NT2/D1 (cell line): ENCODE results near the gene ANKRD34A.
A peak's percentile ranks its signal among the peaks of the same experiment; 100 is the strongest.

Experiments
- DNase-seq: peaks from one replicate; pipeline ENCODE4 v3.0.0-alpha.2; 2011; ENCODE audit warnings: low read depth, low spot score
- H3K27me3 ChIP-seq: 2 replicates; pipeline ENCODE4 v1.6.0; 2011; ENCODE audit warnings: mild to moderate bottlenecking; ENCODE audit not compliant: insufficient read length, insufficient read depth
- H3K36me3 ChIP-seq: 2 replicates; pipeline ENCODE4 v1.6.1; 2011; ENCODE audit warnings: mild to moderate bottlenecking, low read length, mixed read lengths; ENCODE audit not compliant: insufficient read depth, insufficient read length
- H3K4me1 ChIP-seq: 2 replicates; pipeline ENCODE4 v1.5.1; 2011; ENCODE audit not compliant: insufficient read depth, insufficient read length
- H3K4me3 ChIP-seq: 2 replicates; pipeline ENCODE4 v1.5.1; 2011; ENCODE audit warnings: low read depth; ENCODE audit not compliant: insufficient read length
- H3K9ac ChIP-seq: 2 replicates; pipeline ENCODE4 v1.6.0; 2011; ENCODE audit warnings: low read depth; ENCODE audit not compliant: insufficient read length
- H3K9me3 ChIP-seq: 2 replicates; pipeline ENCODE4 v1.5.1; 2011; ENCODE audit warnings: mild to moderate bottlenecking, low read length; ENCODE audit not compliant: insufficient read depth
- SUZ12 ChIP-seq: IDR thresholded peaks from 2 replicates; pipeline ENCODE4 v1.6.1; 2011; ENCODE audit not compliant: insufficient read length, insufficient read depth; ENCODE audit errors: extremely low read depth
- YY1 ChIP-seq: IDR thresholded peaks from 2 replicates; pipeline ENCODE4 v1.6.1; 2011; ENCODE audit not compliant: insufficient read length, insufficient read depth
- ZNF274 ChIP-seq: IDR thresholded peaks from 2 replicates; pipeline ENCODE4 v1.6.1; 2011; ENCODE audit warnings: mild to moderate bottlenecking, low read depth, low read length

ANKRD34A gene

DNA sequence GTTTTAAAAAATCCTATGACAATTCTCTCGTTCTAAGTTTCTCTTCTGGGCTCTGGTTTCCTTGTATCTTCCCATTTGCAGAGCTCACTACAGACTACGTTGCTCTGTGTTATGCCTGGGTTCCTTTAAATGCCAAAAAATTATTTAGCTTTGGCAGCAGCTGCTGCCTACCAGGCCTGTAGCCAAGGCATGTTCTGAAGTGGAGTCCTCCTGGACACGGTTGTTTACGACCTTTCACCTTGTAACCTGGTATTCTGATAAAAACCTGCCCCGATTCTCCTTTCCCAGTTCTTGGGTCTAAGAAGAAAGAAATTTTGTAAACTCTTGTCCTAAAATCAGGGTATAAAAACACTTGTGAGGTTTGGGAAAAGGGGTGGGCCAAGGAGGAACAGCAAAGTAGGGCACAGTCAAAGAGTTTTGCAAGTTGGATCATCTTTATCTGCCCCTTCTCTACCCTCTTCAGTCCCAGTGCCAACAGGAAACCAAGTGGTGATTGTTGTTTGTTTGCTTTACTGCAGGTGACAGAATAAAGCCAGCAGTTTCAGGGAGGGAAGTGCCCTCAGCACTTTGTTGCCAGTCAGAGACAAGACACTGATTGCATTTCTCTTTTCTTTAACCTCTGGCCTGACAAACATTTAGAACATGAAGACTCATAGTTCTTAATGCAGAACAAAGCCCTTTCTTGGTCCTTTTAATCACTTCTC lies 35.1 kb upstream of the ANKRD34A start:
- H3K36me3 ChIP-seq = peaks cover 6% of the 10 kb centered on the region
- H3K4me3 ChIP-seq = no peak overlapping the region
- no peaks in the 10 kb centered on the region for H3K9me3 ChIP-seq
- no peak for TF ChIP-seq SUZ12
- no peak for TF ChIP-seq YY1
- no peak for TF ChIP-seq ZNF274
- H3K4me1 ChIP-seq = no peaks in the 10 kb centered on the region
- H3K9ac ChIP-seq = peak overlapping the region; percentile 27
- no peaks in the 10 kb centered on the region for H3K27me3 ChIP-seq
- no peak for DNase-seq

DNA sequence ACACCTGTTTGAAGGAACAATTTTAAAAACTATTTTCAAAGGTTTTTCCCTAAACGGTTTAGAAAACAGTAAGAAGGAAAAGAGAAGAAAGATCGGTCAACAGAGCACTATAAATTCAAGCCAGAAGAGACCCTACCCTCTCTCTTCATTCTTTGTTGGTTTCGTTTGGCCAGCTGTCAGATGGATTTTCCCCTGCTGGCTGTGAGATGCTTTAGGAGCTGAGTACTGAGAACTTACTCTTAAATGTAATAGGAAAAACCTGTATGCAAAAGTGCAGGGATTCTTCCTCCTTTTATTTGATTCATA lies 33.3 kb upstream of the ANKRD34A start:
- Histone ChIP-seq H3K9ac (no peak overlapping the region), H3K4me1 (no peaks in the 10 kb centered on the region)

DNA sequence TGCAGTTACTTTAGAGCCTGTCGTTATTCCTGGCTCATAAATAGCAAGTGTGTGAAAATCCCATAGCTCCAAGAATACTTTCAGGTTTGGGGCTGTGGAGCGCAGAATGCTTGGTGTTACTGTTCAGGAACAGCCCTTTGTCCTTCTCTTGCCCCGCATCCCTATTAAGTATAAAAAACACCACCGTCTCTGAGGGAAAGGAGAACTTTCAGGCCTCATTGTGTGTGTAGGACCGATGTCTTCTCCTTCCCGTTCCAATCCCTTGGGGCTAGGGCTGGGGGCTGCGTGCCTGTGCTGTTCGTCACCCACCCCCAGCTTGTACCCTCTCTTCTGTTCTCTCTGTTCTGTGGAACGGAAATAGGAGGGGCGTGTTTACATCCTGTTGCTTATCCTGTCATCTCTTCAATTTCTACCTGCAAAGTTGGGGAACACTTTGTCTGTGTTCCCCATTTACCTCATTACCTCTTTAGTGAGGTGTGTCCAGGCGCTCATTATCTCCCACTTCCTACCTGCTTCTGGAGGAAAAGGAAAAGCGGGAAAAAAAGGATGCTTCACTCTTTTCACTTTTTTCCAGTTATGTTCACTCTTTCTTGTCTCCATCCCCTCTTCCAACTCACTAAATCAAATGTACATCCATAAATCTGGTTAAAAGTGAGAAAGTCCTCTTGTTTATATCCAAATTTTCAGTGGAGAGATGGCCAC lies 32.8 kb upstream of the ANKRD34A start:
- H3K9ac ChIP-seq = peak overlapping the region; percentile 82
- H3K4me1 ChIP-seq = no peaks in the 10 kb centered on the region
- no peak for DNase-seq
- H3K36me3 ChIP-seq = peaks cover 28% of the 10 kb centered on the region
- TF ChIP-seq SUZ12 = no peak
- TF ChIP-seq ZNF274 = no peak
- TF ChIP-seq YY1 = no peak
- H3K27me3 ChIP-seq = no peaks in the 10 kb centered on the region
- peak overlapping the region; percentile 71 for H3K4me3 ChIP-seq
- no peaks in the 10 kb centered on the region for H3K9me3 ChIP-seq

More for the DNA sequence above, 33.3 kb upstream of the ANKRD34A start:
- no peaks in the 10 kb centered on the region for H3K9me3 ChIP-seq
- TF ChIP-seq ZNF274 = no peak
- TF ChIP-seq SUZ12 = no peak
- no peak for TF ChIP-seq YY1
- no peak for DNase-seq
- H3K36me3 ChIP-seq = peaks cover 24% of the 10 kb centered on the region
- no peaks in the 10 kb centered on the region for H3K27me3 ChIP-seq
- no peak overlapping the region for H3K4me3 ChIP-seq

DNA sequence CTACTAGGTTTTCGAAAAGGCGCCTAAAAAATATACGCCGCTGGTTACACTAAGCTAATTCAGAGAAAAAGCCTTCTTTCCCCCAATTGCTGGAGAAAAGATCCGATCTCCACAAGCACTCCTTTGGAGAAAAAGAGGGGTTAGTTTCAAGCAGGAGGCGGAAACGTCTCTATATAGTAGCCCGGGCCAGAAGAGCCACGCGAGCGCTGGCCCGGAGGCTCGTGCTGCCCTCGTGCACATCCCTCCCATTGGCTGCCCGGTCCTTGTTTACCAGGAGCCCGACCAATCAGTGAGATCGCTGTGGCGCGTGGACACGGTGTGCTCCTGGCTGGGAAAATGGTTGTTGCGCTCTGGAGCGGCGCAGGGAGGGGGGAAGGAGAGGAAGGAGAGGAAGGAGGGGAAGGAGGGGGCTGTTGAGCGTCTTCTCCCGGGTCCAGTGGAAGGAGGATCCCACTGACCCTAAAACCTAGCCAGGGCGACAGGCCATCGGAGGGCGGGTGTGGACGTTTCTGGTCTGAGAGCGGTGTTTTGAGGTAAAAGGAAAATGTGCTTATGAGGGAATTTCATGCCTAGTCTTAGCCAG lies 32.1 kb upstream of the ANKRD34A start, which contains the start of gene TXNIP:
TXNIP (minus strand) TSS at position 147 of the 583 bp plus-strand sequence. CDS start 313 bp downstream, outside the sequence.
- Histone ChIP-seq H3K9me3 (no peaks in the 10 kb centered on the region), H3K36me3 (peaks cover 31% of the 10 kb centered on the region), H3K9ac (peak within 1 kb of the TSS; percentile 89), H3K27me3 (no peaks in the 10 kb centered on the region), H3K4me3 (peak within 1 kb of the TSS; percentile 71), H3K4me1 (no peaks in the 10 kb centered on the region)
- TF ChIP-seq ZNF274 (no peak), SUZ12 (no peak), YY1 (no peak)
- DNase-seq = peak; percentile 98

DNA sequence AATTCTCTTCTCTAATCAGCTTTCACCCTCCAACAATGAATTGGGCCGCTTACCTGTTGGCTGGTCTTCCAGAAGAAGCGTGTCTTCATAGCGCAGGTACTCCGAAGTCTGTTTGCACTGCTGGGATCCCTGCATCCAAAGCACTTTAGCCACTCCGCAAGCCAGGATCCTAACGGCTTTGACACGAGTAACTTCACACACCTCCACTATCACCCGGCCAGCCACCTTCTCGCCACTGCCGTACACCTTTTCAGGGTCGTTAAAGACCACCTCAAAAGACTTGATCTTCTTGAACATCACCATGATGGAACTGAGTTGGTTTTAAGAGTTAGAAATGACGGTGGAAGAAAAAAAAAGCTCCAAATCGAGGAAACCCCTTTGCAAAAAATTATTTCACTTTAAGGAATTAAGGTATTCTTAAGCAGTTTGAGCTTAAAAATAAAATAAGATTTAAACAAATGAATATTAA lies 31.6 kb upstream of the ANKRD34A start:
- Histone ChIP-seq H3K9ac (peak overlapping the region; percentile 89), H3K27me3 (no peaks in the 10 kb centered on the region), H3K36me3 (peaks cover 31% of the 10 kb centered on the region), H3K4me1 (no peaks in the 10 kb centered on the region), H3K9me3 (no peaks in the 10 kb centered on the region), H3K4me3 (peak overlapping the region; percentile 71)
- DNase-seq = no peak
- TF ChIP-seq ZNF274 = no peak

DNA sequence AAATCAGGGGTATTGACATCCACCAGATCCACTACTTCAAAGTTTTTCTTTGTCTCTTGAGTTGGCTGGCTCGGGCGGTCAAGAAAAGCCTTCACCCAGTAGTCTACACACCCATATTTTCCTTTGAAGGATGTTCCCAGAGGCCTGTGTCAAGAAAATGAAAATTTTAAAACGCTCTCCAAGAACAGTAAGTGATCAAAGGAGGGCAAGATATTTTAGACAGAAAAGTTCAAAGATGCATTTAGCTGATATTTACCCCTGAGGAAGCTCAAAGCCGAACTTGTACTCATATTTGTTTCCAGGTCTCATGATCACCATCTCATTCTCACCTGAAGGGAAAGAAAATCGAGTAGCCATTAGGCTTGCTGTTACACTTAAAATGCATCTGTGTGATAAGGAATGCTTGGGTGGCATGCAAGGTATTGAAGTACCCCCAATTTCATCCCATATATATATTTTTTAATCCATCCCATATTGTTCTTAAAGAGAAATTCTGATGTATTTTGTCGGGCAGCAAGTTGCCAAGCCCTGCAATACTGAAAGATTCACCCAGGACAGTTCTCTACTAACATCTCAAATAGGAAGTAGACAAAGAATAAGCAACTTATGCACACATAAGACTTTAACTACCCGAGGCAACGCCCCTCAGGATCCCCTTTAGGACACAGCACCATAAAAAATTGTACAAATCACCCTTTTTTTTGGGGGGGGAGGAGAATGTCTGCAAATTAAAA lies 30.9 kb upstream of the ANKRD34A start:
- no peak for TF ChIP-seq YY1
- Histone ChIP-seq H3K9ac (peak overlapping the region; percentile 89), H3K9me3 (no peaks in the 10 kb centered on the region), H3K36me3 (peaks cover 31% of the 10 kb centered on the region), H3K4me3 (peak overlapping the region; percentile 71), H3K27me3 (no peaks in the 10 kb centered on the region), H3K4me1 (no peaks in the 10 kb centered on the region)
- no peak for DNase-seq
